ENCODE data around the gene MAP2K1. TPM values are rescaled to one million over a fixed set of nuclear protein-coding genes. Genes with fewer than 3 reads are reported as not detected.
A peak's percentile ranks its signal among the peaks of the same experiment; 100 is the strongest.

Gene MAP2K1
- total and polyA plus RNA-seq, 9 of the 15 experiments (the other 6 are each of a cell fraction or from before 2014, with no cell fraction given), result 7.5 to 58.3 (median 30.0) TPM

- intact Hi-C loops (cut with micrococcal nuclease) (no loop called here), in situ Hi-C loops (cut with MboI) (loop anchor here (5.0 kb wide), 1 partner anchor 97 kb away; the partner anchor contains the start of gene MAP2K1)
- CTCF ChIA-PET (ENCODE audit: low intra/inter-chr PET ratio), result no interaction called here
- peak overlapping the region in 1 of 2 experiments; percentile 54; a peak in 1 of 4 replicates for H3K9ac ChIP-seq (ENCODE audit: insufficient read depth in 1 of 2, low read depth in 2 of 2, low read length in 2 of 2)
- H3K36me3 ChIP-seq (ENCODE audit: control insufficient read depth, insufficient read depth, low read length), result peaks cover 68% of the 10 kb centered on the region
- no peaks in the 10 kb centered on the region for H3K79me2 ChIP-seq (ENCODE audit: control insufficient read depth, insufficient read depth, low read length)
- POLR2A ChIA-PET, result interaction anchor here (0.6 to 1.6 kb wide), 7 partner anchors 8 to 145 kb away, joined by 3 to 4 read pairs (median 3); no protein-coding TSS in a partner anchor
- H3K27ac ChIP-seq (ENCODE audit: extremely low read depth, low read depth, low read length), result no peak overlapping the region
- H3K4me2 ChIP-seq (ENCODE audit: insufficient read depth, low read length), result no peak overlapping the region
- no peak overlapping the region for H3K4me3 ChIP-seq
- no peak for TF ChIP-seq MTA1 (IDR thresholded peaks at IDR 0.05; ENCODE audit: borderline replicate concordance)
- TF ChIP-seq HES1 (IDR thresholded peaks at IDR 0.05; ENCODE audit: low read depth), result no peak
- no peak for TF ChIP-seq ERF (CRISPR knock-in tag; IDR thresholded peaks at IDR 0.05)
- no peak for TF ChIP-seq BRD4 (IDR thresholded peaks at IDR 0.05)
- ATAC-seq (no peak), FAIRE-seq (no peak), DNase-seq (ENCODE audit: extremely low read depth in 1 of 4, low spot score in 3 of 4) (peak in 1 of 4 experiments; percentile 3)
- 100% methylated on average over 5 of the region's 5 CpGs for WGBS (ENCODE audit: insufficient coverage, low coverage, missing lambda C conversion rate)
- H3K9me1 ChIP-seq (ENCODE audit: control insufficient read depth, insufficient read depth, low read length), result peaks cover 3% of the 10 kb centered on the region
- peaks cover 9 to 13% of the 10 kb centered on the region in 2 experiments; a peak in 3 of 5 replicates for H3K4me1 ChIP-seq (replicated peaks in 1 of 2; ENCODE audit: control insufficient read depth in 2 of 2, insufficient read depth in 2 of 2, low read length in 2 of 2)
- no peak overlapping the region for H2AFZ ChIP-seq (ENCODE audit: low read depth, low read length)
- BruUV-seq (replicated peaks), result no TSS peak
- no peaks in the 10 kb centered on the region for H3K9me3 ChIP-seq (replicated peaks; ENCODE audit: control insufficient read depth, insufficient read depth, low read depth, low read length)
- H3K27me3 ChIP-seq (ENCODE audit: control insufficient read depth in 2 of 2, insufficient read depth in 2 of 2, low read length in 2 of 2), result no peaks in the 10 kb centered on the region
- no peaks in the 10 kb centered on the region for H4K20me1 ChIP-seq (replicated peaks; ENCODE audit: control insufficient read depth, insufficient read depth, low read length)
These were observed 97.9 kb downstream of the MAP2K1 start for GRCh38 chr15:66484539-66485112.

GRCh38 chr15:66486887-66487286, 100.2 kb downstream of the MAP2K1 start:
- 83% methylated on average over 3 of the region's 3 CpGs for WGBS (ENCODE audit: insufficient coverage, low coverage, missing lambda C conversion rate)
- no peak for TF ChIP-seq HEY1 (CRISPR knock-in tag; IDR thresholded peaks at IDR 0.05; ENCODE audit: borderline replicate concordance)
- TF ChIP-seq TAF9B (IDR thresholded peaks at IDR 0.05; ENCODE audit: partially characterized antibody), result no peak
- no peak for TF ChIP-seq CHD4 (IDR thresholded peaks at IDR 0.05; ENCODE audit: insufficient read depth, insufficient replicate concordance, low read depth, low read length, poor library complexity, severe bottlenecking)
- no peak for TF ChIP-seq ZNF408 (CRISPR knock-in tag; IDR thresholded peaks at IDR 0.05; ENCODE audit: low read depth)
- TF ChIP-seq NRF1 (conservative IDR thresholded peaks at IDR 0.05 in 1 of 2, IDR thresholded peaks at IDR 0.05 in 1 of 2), result no peak
- no peak for TF ChIP-seq BDP1 (IDR thresholded peaks at IDR 0.05; ENCODE audit: insufficient read depth, insufficient read length)
- no peak for ATAC-seq
- peaks cover 85% of the 10 kb centered on the region for H3K36me3 ChIP-seq (ENCODE audit: control insufficient read depth, insufficient read depth, low read length)
- no peaks in the 10 kb centered on the region for H3K79me2 ChIP-seq (ENCODE audit: control insufficient read depth, insufficient read depth, low read length)
- H3K4me2 ChIP-seq (ENCODE audit: insufficient read depth, low read length), result no peak overlapping the region
- no peaks in the 10 kb centered on the region for H3K9me3 ChIP-seq (replicated peaks; ENCODE audit: control insufficient read depth, insufficient read depth, low read depth, low read length)
- in situ Hi-C loops (cut with MboI) (no loop called here), intact Hi-C loops (cut with micrococcal nuclease) (no loop called here)
- no peak for FAIRE-seq
- BruUV-seq (replicated peaks), result no TSS peak
- no peak overlapping the region for H3K27ac ChIP-seq (ENCODE audit: extremely low read depth, low read depth, low read length)
- H3K4me3 ChIP-seq, result no peak overlapping the region
- no peaks in the 10 kb centered on the region for H3K27me3 ChIP-seq (ENCODE audit: control insufficient read depth in 2 of 2, insufficient read depth in 2 of 2, low read length in 2 of 2)
- ChIA-PET CTCF (ENCODE audit: low intra/inter-chr PET ratio) (no interaction called here), POLR2A (interaction anchor here (0.5 to 2.0 kb wide), 4 partner anchors 10 to 70 kb away, joined by 3 to 7 read pairs (median 3); partner anchors contain the start of gene SNAPC5)
- DNase-seq (ENCODE audit: extremely low read depth in 1 of 4, low spot score in 3 of 4), result no peak
- H3K9me1 ChIP-seq (ENCODE audit: control insufficient read depth, insufficient read depth, low read length), result peaks cover under 1% of the 10 kb centered on the region
- H4K20me1 ChIP-seq (replicated peaks; ENCODE audit: control insufficient read depth, insufficient read depth, low read length), result no peaks in the 10 kb centered on the region
- H3K4me1 ChIP-seq (replicated peaks in 1 of 2; ENCODE audit: control insufficient read depth in 2 of 2, insufficient read depth in 2 of 2, low read length in 2 of 2), result peaks cover 2 to 6% of the 10 kb centered on the region in 2 experiments; a peak in 3 of 5 replicates
- H3K9ac ChIP-seq (ENCODE audit: insufficient read depth in 1 of 2, low read depth in 2 of 2, low read length in 2 of 2), result no peak overlapping the region
- no peak overlapping the region for H2AFZ ChIP-seq (ENCODE audit: low read depth, low read length)
